ENCODE data around the gene SMYD3.

Gene SMYD3

GRCh38 chr1:245932302-245932972 lies 574.6 kb downstream of the SMYD3 start:
- DNase-seq = no peak

GRCh38 chr1:245931450-245931849 lies 575.6 kb downstream of the SMYD3 start:
- DNase-seq = no peak

- no peak for DNase-seq
Measured at GRCh38 chr1:245929224-245929623, 577.9 kb downstream of the SMYD3 start.

- no peak for DNase-seq
Measured at GRCh38 chr1:245926888-245927287, 580.2 kb downstream of the SMYD3 start.

GRCh38 chr1:245923215-245923614 lies 583.9 kb downstream of the SMYD3 start:
- no peak for DNase-seq

GRCh38 chr1:245921417-245921816 lies 585.7 kb downstream of the SMYD3 start:
- no peak for DNase-seq

- DNase-seq = no peak
Measured at GRCh38 chr1:245917403-245917802, 589.7 kb downstream of the SMYD3 start.

GRCh38 chr1:245915841-245916240 lies 591.2 kb downstream of the SMYD3 start:
- DNase-seq = no peak

GRCh38 chr1:245915406-245915805 lies 591.7 kb downstream of the SMYD3 start:
- no peak for DNase-seq

GRCh38 chr1:245908543-245908942 lies 598.5 kb downstream of the SMYD3 start:
- no peak for DNase-seq

- DNase-seq = no peak
Measured at GRCh38 chr1:245906207-245906606, 600.9 kb downstream of the SMYD3 start.

- DNase-seq = no peak
Measured at GRCh38 chr1:245903851-245904250, 603.2 kb downstream of the SMYD3 start.

GRCh38 chr1:245901565-245901964 lies 605.5 kb downstream of the SMYD3 start:
- DNase-seq = no peak

GRCh38 chr1:245901037-245901436 lies 606.0 kb downstream of the SMYD3 start:
- DNase-seq = no peak

- no peak for DNase-seq
Measured at GRCh38 chr1:245898581-245898980, 608.5 kb downstream of the SMYD3 start.

GRCh38 chr1:245896258-245896657 lies 610.8 kb downstream of the SMYD3 start:
- no peak for DNase-seq

- DNase-seq = no peak
Measured at GRCh38 chr1:245895455-245895959, 611.6 kb downstream of the SMYD3 start.

GRCh38 chr1:245894843-245895242 lies 612.2 kb downstream of the SMYD3 start:
- DNase-seq = no peak

- no peak for DNase-seq
Measured at GRCh38 chr1:245893025-245893424, 614.1 kb downstream of the SMYD3 start.

- no peak for DNase-seq
Measured at GRCh38 chr1:245888809-245889208, 618.3 kb downstream of the SMYD3 start.

GRCh38 chr1:245887829-245888228 lies 619.2 kb downstream of the SMYD3 start:
- DNase-seq = no peak

GRCh38 chr1:245881767-245882391 lies 625.2 kb downstream of the SMYD3 start:
- DNase-seq = no peak

- DNase-seq = peak; percentile 83
Measured at GRCh38 chr1:245880754-245881403, 626.2 kb downstream of the SMYD3 start.

- no peak for DNase-seq
Measured at GRCh38 chr1:245879091-245879490, 628.0 kb downstream of the SMYD3 start.

All from kidney glomerular epithelial cell (primary cell).